ENCODE data around the gene PCCB.
"Not testable (repeated sequence)": the region's sequence is repeated elsewhere in the genome, so short reads cannot be mapped to it uniquely, and the experiment has no call there.

PCCB gene

DNA sequence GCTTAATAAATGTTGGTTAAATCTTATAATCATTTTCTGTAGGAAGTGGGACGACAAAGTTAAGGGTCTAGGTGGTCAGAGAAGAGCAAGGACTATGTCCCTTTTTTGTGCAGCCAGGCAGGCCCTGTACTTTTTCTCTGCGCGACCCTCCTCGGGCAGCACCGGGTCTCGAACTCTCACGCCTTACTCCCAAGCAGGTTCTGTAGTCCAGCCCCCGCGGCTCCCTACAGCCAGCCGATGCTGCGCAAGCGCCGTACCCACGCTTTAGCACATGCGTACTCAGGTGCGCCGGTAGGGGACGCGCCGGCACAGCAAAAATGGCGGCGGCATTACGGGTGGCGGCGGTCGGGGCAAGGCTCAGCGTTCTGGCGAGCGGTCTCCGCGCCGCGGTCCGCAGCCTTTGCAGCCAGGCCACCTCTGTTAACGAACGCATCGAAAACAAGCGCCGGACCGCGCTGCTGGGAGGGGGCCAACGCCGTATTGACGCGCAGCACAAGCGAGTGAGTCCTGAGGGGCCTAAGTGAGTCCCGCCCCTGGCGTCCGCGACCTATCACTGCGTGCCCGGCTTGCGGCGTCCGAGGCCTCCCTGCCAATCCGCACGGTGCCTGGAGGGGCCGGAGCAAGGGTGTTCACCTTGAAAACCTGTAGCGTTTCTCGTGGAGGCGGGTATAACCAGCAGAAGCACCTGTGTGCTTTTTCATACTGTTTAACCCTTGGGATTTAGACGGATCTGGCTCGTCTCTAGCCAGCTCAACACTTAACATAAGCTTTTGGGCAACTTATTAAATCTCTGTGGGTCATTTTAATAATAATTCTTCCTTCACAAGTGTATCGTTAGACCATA is at the start of gene PCCB:
Gene PCCB, plus strand, starts transcription at position 282 of the 844 bp plus-strand sequence. Its CDS starts 36 bp downstream, at position 318.
- DNase-seq (ENCODE audit: low read depth in 2 of 2), result peak; percentile 88 to 90

DNA sequence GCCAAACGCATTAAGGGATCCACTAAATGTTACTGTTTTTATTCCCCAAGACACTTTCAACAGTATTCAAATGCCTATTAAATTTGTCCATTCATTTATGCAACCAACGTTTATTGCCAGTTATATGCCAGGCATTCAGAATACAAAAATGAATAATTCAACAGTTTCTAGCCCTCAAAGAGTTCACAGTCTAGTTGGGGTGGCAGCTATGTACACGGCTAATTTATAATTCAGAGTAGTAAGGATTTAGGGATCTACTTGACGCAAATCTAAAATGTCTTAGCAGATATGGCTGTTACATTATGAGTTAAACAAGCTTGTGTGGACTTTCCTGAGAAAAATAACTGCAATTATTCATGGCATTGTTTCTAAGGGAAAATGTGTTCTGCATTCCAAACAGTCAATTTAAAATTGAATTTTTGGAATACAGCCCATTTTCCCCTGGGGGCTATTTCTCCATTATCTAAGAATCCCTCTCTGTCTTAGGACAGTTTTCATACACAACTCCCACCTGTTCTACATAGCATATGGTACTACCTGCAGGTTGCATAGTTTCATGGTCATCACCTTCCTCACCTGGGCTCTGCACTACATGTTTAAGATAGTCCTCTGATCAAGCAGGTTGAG is 42.5 kb upstream of the PCCB start:
- no peak for DNase-seq (ENCODE audit: low read depth in 2 of 2)

DNA sequence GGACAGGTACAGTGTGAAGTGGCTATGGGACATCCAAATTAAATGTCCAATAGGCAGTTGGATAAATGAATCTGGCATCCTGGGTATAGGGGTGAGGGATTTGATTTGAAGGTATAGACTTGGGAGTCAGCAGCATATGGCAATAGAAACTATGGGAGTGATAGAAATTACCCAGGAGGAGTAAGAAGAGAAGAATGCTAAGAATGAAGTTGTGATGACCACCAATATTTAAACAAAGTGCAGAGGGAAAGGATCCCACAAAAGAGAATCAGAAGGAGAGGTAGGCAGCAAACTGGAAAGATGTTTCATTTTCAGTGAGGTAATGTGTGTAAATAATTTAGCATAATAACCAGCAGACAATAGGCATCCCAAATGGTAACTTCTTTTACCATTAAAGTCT is 40.2 kb upstream of the PCCB start:
- no peak for DNase-seq (ENCODE audit: low read depth in 2 of 2)

DNA sequence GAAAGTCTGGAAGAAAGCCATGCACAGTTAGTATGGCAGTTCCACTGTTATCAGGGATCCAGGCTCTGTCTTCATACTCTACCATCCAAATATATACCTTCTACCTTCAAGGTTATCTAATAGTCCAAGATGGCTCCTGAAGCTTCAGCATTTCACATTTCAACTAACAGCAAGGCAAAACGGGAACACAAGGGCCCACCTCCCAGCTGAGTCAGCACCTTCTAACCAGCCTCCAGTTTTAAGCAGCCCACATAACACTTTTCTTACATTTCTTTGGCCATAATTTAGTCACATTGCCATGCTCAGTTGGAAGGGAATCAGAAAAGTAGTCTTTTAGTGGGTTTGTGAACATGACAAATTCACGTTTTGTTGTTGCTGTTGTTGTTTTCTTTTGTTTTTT is 38.6 kb upstream of the PCCB start:
- no peak for DNase-seq (ENCODE audit: low read depth in 2 of 2)

DNA sequence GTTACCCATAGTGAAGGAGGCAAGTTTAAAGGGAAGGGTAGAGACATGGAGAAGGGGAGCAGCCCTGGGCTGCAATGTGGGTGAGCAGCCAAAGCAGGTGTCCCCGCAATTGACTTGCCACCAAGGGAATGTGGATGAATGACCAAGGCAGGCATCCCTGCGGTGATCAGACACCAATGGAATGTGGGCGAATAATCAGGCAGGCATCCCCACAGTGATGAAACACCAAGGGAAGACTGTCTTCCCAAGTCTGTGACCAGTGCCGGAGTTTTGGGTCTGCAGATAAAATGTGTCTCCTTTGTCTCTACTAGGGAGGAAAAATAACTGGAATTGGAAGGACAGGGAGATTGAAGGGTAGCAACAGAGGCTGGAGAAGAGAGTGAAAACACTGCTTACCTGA is 27.4 kb upstream of the PCCB start:
- not testable (repeated sequence) for DNase-seq (ENCODE audit: low read depth in 2 of 2)

DNA sequence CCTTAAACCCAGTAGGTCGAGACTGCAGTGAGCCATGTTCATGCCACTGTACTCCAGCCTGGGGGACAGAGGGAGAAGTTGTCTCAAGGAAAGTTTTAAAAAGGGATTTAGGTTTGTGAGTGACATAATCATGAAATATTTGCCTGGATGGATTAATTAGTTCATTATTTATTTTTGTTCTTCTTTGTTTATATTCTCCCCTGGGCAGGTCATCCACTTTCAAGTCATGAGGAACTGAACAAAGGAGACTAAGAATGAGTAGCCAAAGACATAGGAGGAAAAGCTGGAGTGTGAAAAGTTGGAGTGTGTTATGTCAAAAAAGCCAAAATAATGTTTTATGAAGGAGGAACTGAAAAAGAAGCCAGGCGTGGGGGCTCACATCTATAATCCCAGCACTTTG is 17.7 kb upstream of the PCCB start:
- no peak for DNase-seq (ENCODE audit: low read depth in 2 of 2)

DNA sequence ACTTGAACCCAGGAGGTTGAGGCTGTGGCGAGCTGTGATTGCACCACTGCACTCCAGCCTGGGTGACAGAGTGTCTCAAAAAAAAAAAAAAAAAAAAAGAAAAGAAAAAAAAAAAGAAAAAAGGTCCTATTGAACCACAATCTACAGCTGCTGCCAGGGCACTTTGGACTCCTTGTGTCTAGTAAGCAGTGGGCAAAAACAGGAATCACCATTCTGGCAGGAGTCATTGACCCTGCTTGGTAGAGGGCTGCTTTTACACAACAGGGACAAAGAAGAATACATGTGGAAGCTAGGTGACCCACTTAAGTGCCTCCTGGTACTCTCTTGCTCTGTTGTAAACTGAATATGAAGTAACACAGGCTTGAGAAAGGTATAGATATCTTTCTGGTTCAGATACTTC is 14.6 kb upstream of the PCCB start:
- no peak for DNase-seq (ENCODE audit: low read depth in 2 of 2)

DNA sequence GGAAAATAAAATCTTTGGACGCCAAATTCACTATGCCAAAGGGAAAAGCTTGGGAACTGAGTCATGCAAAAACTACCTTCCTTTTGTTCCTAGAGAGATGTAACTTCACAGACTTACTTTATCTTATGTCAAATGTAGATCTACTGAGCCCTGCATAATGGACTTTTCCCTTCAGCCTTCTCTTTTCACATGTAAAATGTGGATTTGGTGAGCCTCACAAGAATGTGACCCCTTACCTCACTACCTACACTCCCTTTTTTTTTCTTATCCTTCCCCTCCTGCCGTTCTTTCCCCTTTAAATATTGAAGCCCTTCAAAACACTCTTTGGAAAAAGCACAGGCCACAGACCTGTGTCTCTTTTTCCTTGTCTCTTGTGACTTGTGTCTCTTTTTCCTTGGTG is 14.0 kb upstream of the PCCB start:
- DNase-seq (ENCODE audit: low read depth in 2 of 2), result no peak

DNA sequence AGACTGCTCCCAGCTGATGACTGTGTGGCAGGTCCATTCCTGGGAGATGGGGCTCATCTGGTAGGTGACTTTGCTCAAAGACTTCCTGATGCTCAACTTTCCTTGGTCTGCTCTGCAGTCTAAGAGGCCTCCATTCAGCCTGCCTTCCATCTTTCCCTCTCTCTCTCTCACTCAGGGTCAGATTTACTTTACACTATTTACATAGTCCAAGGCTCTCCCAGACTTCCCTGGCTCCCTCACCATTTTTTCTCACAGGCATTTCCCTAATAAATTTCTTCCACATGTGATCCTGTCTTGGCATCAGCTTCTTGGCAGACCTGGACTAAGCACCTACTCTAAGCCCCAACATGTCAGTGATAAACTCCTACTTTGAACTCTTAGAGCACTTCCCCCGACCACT is 13.0 kb upstream of the PCCB start:
- no peak for DNase-seq (ENCODE audit: low read depth in 2 of 2)

DNA sequence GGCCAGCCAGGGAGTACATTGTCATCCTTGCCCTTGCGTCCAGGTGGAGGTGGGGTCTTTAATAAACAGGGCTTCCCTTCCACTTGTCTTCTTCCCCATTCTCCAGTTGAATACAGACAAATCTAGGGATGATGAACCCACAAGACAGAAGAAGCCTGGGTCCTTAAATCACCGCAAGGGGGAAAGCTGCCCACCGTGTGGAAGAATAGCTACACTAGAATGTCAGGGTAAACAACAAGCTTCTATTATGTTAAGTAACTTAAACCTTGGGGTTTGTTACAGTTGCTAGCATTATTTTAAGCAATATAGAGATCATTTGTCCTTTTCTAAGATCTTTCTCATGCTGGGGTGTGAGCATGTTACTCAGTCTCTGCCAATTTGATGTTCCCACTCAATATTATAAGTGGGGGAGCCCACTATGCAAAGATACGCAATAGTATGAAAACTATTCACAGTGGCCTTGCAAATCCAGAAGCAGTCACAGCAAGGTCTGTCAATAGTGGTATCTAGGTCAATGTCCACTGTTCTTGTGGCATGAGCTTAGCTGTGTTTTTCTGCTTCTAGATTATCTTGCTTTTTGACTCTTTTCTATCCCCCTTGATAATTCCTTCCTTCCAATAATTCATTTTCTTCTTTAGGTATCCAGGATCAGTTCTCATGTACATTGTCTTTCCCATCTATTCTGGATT is 12.0 kb upstream of the PCCB start:
- no peak for DNase-seq (ENCODE audit: low read depth in 2 of 2)

DNA sequence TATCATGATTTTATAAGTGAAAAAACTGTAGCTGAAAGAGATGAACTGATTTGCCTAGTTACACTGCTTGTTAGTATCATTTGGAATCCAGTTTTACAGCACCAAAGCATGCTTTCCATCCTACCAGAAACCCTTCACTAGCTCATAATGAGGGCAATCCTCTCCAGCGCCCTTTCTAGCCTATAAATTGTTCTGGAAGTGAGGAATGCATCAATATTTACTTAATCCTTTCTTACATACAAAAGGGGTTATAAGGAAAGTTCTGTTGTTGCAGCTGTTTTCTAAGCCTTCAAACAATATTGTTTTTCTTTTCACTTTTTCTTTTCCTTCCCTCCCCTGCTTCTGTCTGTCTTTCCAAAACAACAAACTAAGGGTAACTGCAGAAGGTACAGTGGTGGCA is 11.0 kb upstream of the PCCB start:
- no peak for DNase-seq (ENCODE audit: low read depth in 2 of 2)

DNA sequence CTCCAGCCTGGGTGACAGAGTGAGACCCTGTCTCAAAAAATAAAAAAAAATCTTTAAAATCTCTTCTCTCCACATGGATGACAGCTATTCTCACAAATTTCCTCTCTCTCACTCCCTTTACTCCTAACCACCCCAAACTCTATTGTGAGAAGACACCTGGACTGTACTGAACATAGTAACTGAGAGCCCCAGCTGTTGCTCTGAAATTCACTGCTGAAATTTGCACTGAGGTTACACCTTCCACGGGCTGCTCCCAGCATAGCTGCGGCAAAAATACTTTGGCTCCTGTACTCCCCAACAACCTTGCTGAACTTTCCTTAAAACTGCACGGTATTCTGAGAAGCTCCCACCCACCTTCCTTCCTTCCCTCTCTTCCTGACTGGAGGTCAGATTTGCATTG is 4.4 kb upstream of the PCCB start:
- no peak for DNase-seq (ENCODE audit: low read depth in 2 of 2)

DNA sequence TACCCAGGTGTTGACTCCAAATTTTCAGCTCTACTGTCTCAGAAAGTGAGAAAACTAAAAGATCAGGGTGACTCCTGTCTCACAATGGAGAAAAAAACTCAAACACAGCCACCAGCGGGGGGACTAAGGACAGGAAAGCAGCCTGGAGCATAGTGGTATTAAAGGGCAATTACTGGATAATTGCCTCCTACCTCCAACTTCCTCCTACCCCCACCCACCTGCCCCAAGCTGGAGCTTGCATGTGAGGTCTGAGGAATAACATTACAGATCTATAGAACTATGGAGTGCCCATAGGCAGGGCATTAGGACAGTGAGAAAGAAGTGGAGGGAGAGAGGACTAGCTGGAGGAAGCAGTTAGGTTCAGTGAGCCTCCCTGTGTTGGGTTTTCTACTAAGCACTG is 2.7 kb upstream of the PCCB start:
- no peak for DNase-seq (ENCODE audit: low read depth in 2 of 2)

DNA sequence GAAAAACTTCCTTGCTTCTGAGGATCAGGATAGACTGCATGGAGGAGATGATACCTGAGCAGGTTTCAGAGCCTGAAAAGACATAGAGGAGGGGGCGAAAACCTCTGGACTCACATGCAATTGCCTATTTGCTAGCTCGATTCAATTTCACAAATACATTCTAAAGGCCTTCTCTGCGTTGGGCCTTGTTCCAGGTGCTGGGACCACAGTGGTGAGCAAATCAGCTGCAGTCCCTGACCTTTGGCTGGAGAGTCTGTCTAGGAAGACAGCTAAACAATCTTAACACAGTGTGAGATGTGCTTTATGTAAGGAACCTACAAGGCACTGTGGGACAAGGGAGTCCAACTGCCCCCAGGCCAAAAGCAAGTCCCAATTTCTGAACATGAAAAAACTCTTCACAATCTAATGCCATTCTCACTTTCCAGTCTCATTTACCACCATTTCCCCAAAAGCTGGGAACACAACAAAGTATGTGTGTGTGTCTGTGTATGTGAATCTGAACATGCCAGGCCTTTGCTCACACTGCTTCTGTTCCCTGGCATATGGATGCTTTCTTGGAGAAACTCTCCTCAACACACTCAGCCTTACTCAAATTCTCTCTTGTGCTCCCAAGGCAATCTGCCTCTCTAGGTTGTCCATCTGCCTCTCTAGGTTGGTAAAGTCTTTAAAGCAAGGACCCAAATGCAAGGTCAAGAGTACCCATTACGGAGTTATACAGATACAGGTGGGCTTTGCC is 2.1 kb upstream of the PCCB start:
- no peak for DNase-seq (ENCODE audit: low read depth in 2 of 2)

DNA sequence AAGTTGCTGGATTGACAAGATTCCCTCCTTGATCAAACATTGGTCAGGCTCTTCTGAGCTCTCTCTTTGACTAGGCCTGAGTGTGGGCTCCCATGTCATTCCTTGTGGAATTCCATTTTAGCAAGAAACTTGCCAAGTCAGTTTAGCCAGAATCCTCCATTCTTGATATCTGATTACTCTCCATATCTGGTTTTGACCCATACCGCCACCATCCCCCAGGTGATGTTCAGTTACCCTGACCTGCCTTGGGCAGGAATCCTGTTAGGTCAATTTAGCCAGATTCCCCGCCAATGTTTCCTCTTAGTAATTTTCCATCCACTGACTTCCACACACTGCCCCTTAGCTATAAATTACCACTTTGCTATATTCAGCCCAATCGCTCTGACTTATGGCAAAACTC is 1.0 kb upstream of the PCCB start:
- DNase-seq (ENCODE audit: low read depth in 2 of 2), result no peak

DNA sequence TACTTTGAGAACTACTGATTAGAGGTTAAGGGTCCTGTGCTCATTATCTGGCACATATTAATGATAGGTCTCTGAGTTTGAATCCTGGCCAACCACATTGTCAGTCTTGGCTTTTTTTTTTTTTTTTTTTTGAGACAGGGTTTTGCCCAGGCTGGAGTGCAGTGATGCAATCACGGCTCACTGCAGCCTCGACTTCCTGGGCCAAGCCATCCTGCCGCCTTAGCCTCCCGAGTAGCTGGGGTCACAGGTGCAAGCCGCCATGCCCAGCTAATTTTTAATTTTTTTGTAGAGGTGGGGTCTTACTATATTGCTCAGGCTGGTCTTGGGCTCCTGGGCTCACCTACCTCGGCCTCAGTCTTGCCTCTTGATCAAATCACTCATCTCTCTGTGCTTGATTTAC is 547 bp upstream of the PCCB start:
- no peak for DNase-seq (ENCODE audit: low read depth in 2 of 2)

DNA sequence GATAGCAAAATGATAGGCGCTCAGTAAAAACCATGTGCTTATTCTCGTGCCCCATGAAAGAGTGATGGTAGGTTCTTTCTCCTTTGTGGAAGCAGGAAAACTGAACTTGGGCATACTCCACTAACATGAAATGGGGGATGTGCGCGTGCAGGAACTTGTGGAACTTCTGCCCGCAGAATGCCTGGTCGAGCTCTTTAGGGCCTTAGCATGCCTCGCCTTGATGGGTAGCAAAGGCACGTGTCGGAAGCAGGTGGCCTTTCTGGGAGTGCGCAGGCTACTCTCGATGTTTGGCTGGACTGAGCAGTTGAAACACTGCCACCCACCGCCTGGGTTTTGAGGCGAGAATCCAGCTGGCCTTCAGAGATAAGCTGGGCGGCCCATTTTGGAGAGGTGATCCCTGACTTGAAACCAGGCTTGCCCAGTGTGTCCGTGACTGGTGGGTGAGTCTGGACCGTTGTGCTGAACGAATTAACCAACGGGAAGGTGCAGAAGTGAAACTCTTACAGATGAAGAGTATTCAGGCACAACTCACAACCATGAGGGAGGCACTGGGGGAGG is 842 bp downstream of the PCCB start:
- DNase-seq (ENCODE audit: low read depth in 2 of 2), result peak in 1 of 2 donors; percentile 4

DNA sequence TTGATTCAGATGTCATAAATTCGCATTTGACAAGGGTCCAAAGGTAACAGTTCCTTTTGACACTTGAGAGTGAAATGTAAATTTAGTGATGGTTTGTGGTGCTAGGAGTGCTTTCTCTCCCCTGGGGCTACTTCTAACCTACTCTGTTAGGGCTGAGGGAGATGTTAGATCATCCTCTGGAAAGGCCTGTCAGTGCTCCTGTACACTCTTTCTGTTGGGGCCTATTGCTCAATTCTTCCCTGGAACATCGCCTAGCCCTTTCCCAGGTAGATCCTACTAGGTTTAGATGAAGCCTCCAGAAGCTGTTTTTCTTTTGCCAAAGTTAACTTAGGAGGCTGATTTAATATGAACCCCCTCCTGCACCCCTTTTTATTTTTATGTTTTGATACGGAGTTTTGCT is 1.4 kb downstream of the PCCB start:
- DNase-seq (ENCODE audit: low read depth in 2 of 2), result no peak

DNA sequence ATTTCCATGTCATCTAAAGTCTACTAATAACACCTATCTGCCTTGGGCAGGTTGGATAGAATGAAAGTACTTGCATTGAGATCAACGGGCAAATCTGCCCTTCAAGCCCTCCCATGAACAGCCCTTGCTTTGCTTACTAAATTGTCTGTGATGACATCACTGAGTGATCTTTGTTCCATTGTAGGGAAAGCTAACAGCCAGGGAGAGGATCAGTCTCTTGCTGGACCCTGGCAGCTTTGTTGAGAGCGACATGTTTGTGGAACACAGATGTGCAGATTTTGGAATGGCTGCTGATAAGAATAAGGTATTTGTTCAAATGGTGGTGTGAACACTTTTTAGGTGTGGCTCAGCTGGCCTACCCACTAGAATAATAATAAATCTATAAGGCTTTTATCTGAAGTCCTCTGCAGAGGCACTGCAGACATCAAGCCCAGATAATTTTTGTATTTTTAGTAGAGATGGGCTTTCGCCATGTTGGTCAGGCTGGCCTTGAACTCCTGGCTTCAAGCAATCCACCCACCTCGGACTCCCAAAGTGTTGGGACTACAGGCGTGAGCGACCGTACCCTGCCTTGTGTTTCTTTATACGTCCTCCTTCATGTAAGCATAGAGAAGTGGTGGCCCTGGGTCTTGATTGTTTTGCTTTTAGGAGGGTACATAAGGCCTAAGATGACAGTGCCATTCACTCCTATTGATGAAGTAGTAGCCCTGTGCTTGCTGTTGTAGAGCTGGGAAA is 5.7 kb downstream of the PCCB start:
- no peak for DNase-seq (ENCODE audit: low read depth in 2 of 2)

DNA sequence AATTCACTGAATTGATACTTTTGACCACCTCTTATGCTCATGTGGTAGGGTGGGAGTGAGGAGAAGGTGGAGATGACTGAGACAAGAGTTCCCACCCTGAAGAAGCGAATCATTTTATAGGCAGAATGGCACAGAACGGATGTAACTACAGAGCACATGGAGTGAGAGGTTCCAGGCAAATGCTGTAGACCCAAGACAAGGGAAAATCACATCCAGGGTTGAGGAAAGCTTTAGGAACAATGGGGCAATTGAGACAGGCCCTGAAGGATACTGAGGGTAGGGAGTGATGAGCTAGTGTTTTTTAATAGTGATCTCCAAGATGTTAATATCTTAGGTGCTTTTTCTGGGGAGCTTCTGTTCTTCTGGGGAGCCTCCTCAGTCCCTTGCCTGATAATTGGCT is 8.1 kb downstream of the PCCB start:
- no peak for DNase-seq (ENCODE audit: low read depth in 2 of 2)

DNA sequence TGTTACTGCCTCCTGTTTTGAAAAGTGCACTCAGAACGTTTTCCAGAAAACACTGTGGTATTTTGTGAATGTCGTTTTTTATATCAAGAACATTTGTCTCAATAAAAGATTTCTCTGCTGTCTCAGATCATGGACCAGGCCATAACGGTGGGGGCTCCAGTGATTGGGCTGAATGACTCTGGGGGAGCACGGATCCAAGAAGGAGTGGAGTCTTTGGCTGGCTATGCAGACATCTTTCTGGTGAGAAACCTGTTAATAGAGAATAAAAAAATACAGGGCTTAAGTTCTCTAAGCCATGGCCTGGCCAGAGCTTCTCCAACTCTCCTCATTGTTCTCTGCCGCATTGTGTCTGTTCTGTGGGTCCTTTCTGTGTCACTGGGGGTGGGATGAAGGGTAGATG is 11.7 kb downstream of the PCCB start:
- no peak for DNase-seq (ENCODE audit: low read depth in 2 of 2)
